Measurements from ENCODE around the gene DVL2. TPM values are rescaled to one million over a fixed set of nuclear protein-coding genes. Genes with fewer than 3 reads are reported as not detected.

The DVL2 gene
- total RNA-seq, 1 donor from 2014 or later = 34.4 TPM

- H3K36me3 ChIP-seq (ENCODE audit: insufficient read depth, low read length) = no peaks in the 10 kb centered on the region
- no peaks in the 10 kb centered on the region for H3K79me2 ChIP-seq (ENCODE audit: insufficient read depth, low read length)
- no peaks in the 10 kb centered on the region for H3K4me1 ChIP-seq (ENCODE audit: insufficient read depth, low read length)
- H3K27ac ChIP-seq (ENCODE audit: low read depth, low read length) = no peak overlapping the region
- H3K4me2 ChIP-seq (ENCODE audit: low read length) = no peak overlapping the region
- no peaks in the 10 kb centered on the region for H4K20me1 ChIP-seq (ENCODE audit: insufficient read depth, low read length)
- H3K9ac ChIP-seq (ENCODE audit: low read length) = no peak overlapping the region
- no peak overlapping the region for H2AFZ ChIP-seq (ENCODE audit: low read depth, low read length)
- H3K36me3 Mint-ChIP-seq (ENCODE audit: low read depth, unreplicated experiment) = peaks cover 13% of the 10 kb centered on the region
- no peaks in the 10 kb centered on the region for H3K27me3 Mint-ChIP-seq (ENCODE audit: low read depth, unreplicated experiment)
- H3K27me3 ChIP-seq (ENCODE audit: insufficient read depth, low read length) = no peaks in the 10 kb centered on the region
- H3K9me3 ChIP-seq (ENCODE audit: insufficient read depth, low read depth, low read length) = no peaks in the 10 kb centered on the region
- no peak overlapping the region for H3K27ac Mint-ChIP-seq (ENCODE audit: unreplicated experiment)
- no peak overlapping the region for H3K4me3 ChIP-seq (ENCODE audit: insufficient read depth, low read depth, low read length)
- FAIRE-seq (no peak), DNase-seq (ENCODE audit: low read depth) (no peak)
- no peak overlapping the region for H3K4me3 Mint-ChIP-seq (ENCODE audit: unreplicated experiment)
- TF ChIP-seq CTCF (IDR thresholded peaks at IDR 0.05; ENCODE audit: insufficient read depth, low read depth, low read length) = no peak
- no peaks in the 10 kb centered on the region for H3K9me3 Mint-ChIP-seq (ENCODE audit: unreplicated experiment)
- peaks cover 5% of the 10 kb centered on the region for H3K4me1 Mint-ChIP-seq (ENCODE audit: low read depth, unreplicated experiment)
Observed at GRCh38 chr17:7186241-7186640, 48.1 kb downstream of the DVL2 start.

GRCh38 chr17:7184647-7185046 is 49.7 kb downstream of the DVL2 start:
- Mint-ChIP-seq H3K36me3 (ENCODE audit: low read depth, unreplicated experiment) (peaks cover 13% of the 10 kb centered on the region), H3K4me3 (ENCODE audit: unreplicated experiment) (no peak overlapping the region), H3K9me3 (ENCODE audit: unreplicated experiment) (no peaks in the 10 kb centered on the region), H3K4me1 (ENCODE audit: low read depth, unreplicated experiment) (peaks cover 5% of the 10 kb centered on the region), H3K27me3 (ENCODE audit: low read depth, unreplicated experiment) (no peaks in the 10 kb centered on the region), H3K27ac (ENCODE audit: unreplicated experiment) (no peak overlapping the region)
- H3K4me1 ChIP-seq (ENCODE audit: insufficient read depth, low read length) = no peaks in the 10 kb centered on the region
- H2AFZ ChIP-seq (ENCODE audit: low read depth, low read length) = no peak overlapping the region
- no peaks in the 10 kb centered on the region for H4K20me1 ChIP-seq (ENCODE audit: insufficient read depth, low read length)
- no peaks in the 10 kb centered on the region for H3K9me3 ChIP-seq (ENCODE audit: insufficient read depth, low read depth, low read length)
- no peaks in the 10 kb centered on the region for H3K36me3 ChIP-seq (ENCODE audit: insufficient read depth, low read length)
- H3K4me2 ChIP-seq (ENCODE audit: low read length) = no peak overlapping the region
- no peaks in the 10 kb centered on the region for H3K79me2 ChIP-seq (ENCODE audit: insufficient read depth, low read length)
- no peak for FAIRE-seq
- no peak overlapping the region for H3K4me3 ChIP-seq (ENCODE audit: insufficient read depth, low read depth, low read length)
- DNase-seq (ENCODE audit: low read depth) = no peak
- TF ChIP-seq EZH2 (IDR thresholded peaks at IDR 0.05; ENCODE audit: insufficient read depth, low read length) (no peak), CTCF (IDR thresholded peaks at IDR 0.05; ENCODE audit: insufficient read depth, low read depth, low read length) (no peak)
- no peaks in the 10 kb centered on the region for H3K27me3 ChIP-seq (ENCODE audit: insufficient read depth, low read length)
- no peak overlapping the region for H3K9ac ChIP-seq (ENCODE audit: low read length)
- no peak overlapping the region for H3K27ac ChIP-seq (ENCODE audit: low read depth, low read length)

- H3K9me3 ChIP-seq (ENCODE audit: insufficient read depth, low read depth, low read length) = no peaks in the 10 kb centered on the region
- H3K4me2 ChIP-seq (ENCODE audit: low read length) = no peak overlapping the region
- H4K20me1 ChIP-seq (ENCODE audit: insufficient read depth, low read length) = no peaks in the 10 kb centered on the region
- no peaks in the 10 kb centered on the region for H3K36me3 ChIP-seq (ENCODE audit: insufficient read depth, low read length)
- DNase-seq (ENCODE audit: low read depth) = no peak
- no peak overlapping the region for H3K4me3 ChIP-seq (ENCODE audit: insufficient read depth, low read depth, low read length)
- no peak overlapping the region for H3K9ac ChIP-seq (ENCODE audit: low read length)
- TF ChIP-seq CTCF (IDR thresholded peaks at IDR 0.05; ENCODE audit: insufficient read depth, low read depth, low read length) (no peak), EZH2 (IDR thresholded peaks at IDR 0.05; ENCODE audit: insufficient read depth, low read length) (no peak)
- H3K79me2 ChIP-seq (ENCODE audit: insufficient read depth, low read length) = no peaks in the 10 kb centered on the region
- no peak overlapping the region for H3K27ac Mint-ChIP-seq (ENCODE audit: unreplicated experiment)
- no peaks in the 10 kb centered on the region for H3K4me1 ChIP-seq (ENCODE audit: insufficient read depth, low read length)
- H2AFZ ChIP-seq (ENCODE audit: low read depth, low read length) = no peak overlapping the region
- H3K9me3 Mint-ChIP-seq (ENCODE audit: unreplicated experiment) = no peaks in the 10 kb centered on the region
- H3K36me3 Mint-ChIP-seq (ENCODE audit: low read depth, unreplicated experiment) = peaks cover 12% of the 10 kb centered on the region
- FAIRE-seq = no peak
- H3K27me3 ChIP-seq (ENCODE audit: insufficient read depth, low read length) = no peaks in the 10 kb centered on the region
- H3K27ac ChIP-seq (ENCODE audit: low read depth, low read length) = no peak overlapping the region
- no peaks in the 10 kb centered on the region for H3K27me3 Mint-ChIP-seq (ENCODE audit: low read depth, unreplicated experiment)
- H3K4me1 Mint-ChIP-seq (ENCODE audit: low read depth, unreplicated experiment) = peaks cover 5% of the 10 kb centered on the region
- no peak overlapping the region for H3K4me3 Mint-ChIP-seq (ENCODE audit: unreplicated experiment)
Observed at GRCh38 chr17:7184091-7184488, 50.2 kb downstream of the DVL2 start.

All from astrocyte (in vitro differentiated cells and primary cell).